ENCODE measurements around the gene GGT5.
"Not testable (repeated sequence)": the region's sequence is repeated elsewhere in the genome, so short reads cannot be mapped to it uniquely, and the experiment has no call there.

The GGT5 gene

GRCh38 chr22:24245030-24245431, at the start of gene GGT5:
Gene GGT5, minus strand, starts transcription at chr22:24245082. Its CDS starts 357 bp downstream, at chr22:24244725.
- peak in 1 of 2 donors; percentile 41 for DNase-seq

GRCh38 chr22:24292202-24292830, 47.4 kb upstream of the GGT5 start:
- not testable (repeated sequence) for DNase-seq

- no peak for DNase-seq
Measured at GRCh38 chr22:24291515-24292201, 46.8 kb upstream of the GGT5 start.

GRCh38 chr22:24290459-24290858, 45.6 kb upstream of the GGT5 start:
- no peak for DNase-seq

GRCh38 chr22:24289741-24290163, 44.9 kb upstream of the GGT5 start:
- no peak for DNase-seq

GRCh38 chr22:24289114-24289513, 44.2 kb upstream of the GGT5 start:
- DNase-seq = no peak

- DNase-seq = not testable (repeated sequence)
Measured at GRCh38 chr22:24287801-24288200, 42.9 kb upstream of the GGT5 start.

GRCh38 chr22:24287212-24287611, 42.3 kb upstream of the GGT5 start:
- DNase-seq = not testable (repeated sequence)

- DNase-seq = peak in 1 of 2 donors; percentile 22
Measured at GRCh38 chr22:24285245-24285644, 40.4 kb upstream of the GGT5 start.

- DNase-seq = no peak
Measured at GRCh38 chr22:24284747-24285203, 39.9 kb upstream of the GGT5 start.

- no peak for DNase-seq
Measured at GRCh38 chr22:24282401-24282800, 37.5 kb upstream of the GGT5 start.

GRCh38 chr22:24280363-24280762, 35.5 kb upstream of the GGT5 start:
- DNase-seq = not testable (repeated sequence)

- DNase-seq = not testable (repeated sequence)
Measured at GRCh38 chr22:24274696-24275405, 30.0 kb upstream of the GGT5 start.

GRCh38 chr22:24273906-24274305, 29.0 kb upstream of the GGT5 start:
- not testable (repeated sequence) for DNase-seq

- not testable (repeated sequence) for DNase-seq
Measured at GRCh38 chr22:24273031-24273430, 28.1 kb upstream of the GGT5 start.

- DNase-seq = no peak
Measured at GRCh38 chr22:24271386-24271854, 26.5 kb upstream of the GGT5 start.

- DNase-seq = peak; percentile 91 to 93
Measured at GRCh38 chr22:24270556-24271385, 25.9 kb upstream of the GGT5 start, which contains the start of gene SPECC1L. Gene SPECC1L, plus strand, starts transcription at chr22:24270831. Its CDS starts 31,401 bp downstream, at chr22:24302232.

- not testable (repeated sequence) for DNase-seq
Measured at GRCh38 chr22:24266495-24266894, 21.6 kb upstream of the GGT5 start.

GRCh38 chr22:24265734-24266133, 20.9 kb upstream of the GGT5 start:
- no peak for DNase-seq

GRCh38 chr22:24264329-24264896, 19.5 kb upstream of the GGT5 start:
- not testable (repeated sequence) for DNase-seq

- not testable (repeated sequence) for DNase-seq
Measured at GRCh38 chr22:24263479-24263878, 18.6 kb upstream of the GGT5 start.

GRCh38 chr22:24262185-24262749, 17.4 kb upstream of the GGT5 start:
- DNase-seq = not testable (repeated sequence)

All from CD4-positive, alpha-beta T cell treated with Interleukin-4 for 1 hour (primary cell).